ENCODE measurements around the gene TECR.

Gene TECR

GRCh38 chr19:14555918-14556661, 26.7 kb downstream of the TECR start:
- Histone ChIP-seq H3K4me3 (ENCODE audit: low read depth in 1 of 2, low read length in 1 of 2) (peak overlapping the region in 1 of 2 experiments; percentile 49), H3K27me3 (no peaks in the 10 kb centered on the region), H3K27ac (no peak overlapping the region), H3K9me3 (no peaks in the 10 kb centered on the region), H3K36me3 (no peaks in the 10 kb centered on the region), H3K4me1 (ENCODE audit: control insufficient read depth in 1 of 2, insufficient read depth in 1 of 2, low read depth in 1 of 2, low read length in 1 of 2) (peaks cover 22 to 24% of the 10 kb centered on the region in 2 experiments)
- TF ChIP-seq CTCF (IDR thresholded peaks at IDR 0.05), result no peak

GRCh38 chr19:14556662-14557188, 27.3 kb downstream of the TECR start:
- Histone ChIP-seq H3K36me3 (no peaks in the 10 kb centered on the region), H3K4me1 (ENCODE audit: control insufficient read depth in 1 of 2, insufficient read depth in 1 of 2, low read depth in 1 of 2, low read length in 1 of 2) (peaks cover 15 to 18% of the 10 kb centered on the region in 2 experiments), H3K27me3 (no peaks in the 10 kb centered on the region), H3K9me3 (no peaks in the 10 kb centered on the region), H3K27ac (no peak overlapping the region), H3K4me3 (ENCODE audit: low read depth in 1 of 2, low read length in 1 of 2) (peak overlapping the region in 1 of 2 experiments; percentile 49)
- TF ChIP-seq CTCF (IDR thresholded peaks at IDR 0.05), result peak; percentile 94

DNA sequence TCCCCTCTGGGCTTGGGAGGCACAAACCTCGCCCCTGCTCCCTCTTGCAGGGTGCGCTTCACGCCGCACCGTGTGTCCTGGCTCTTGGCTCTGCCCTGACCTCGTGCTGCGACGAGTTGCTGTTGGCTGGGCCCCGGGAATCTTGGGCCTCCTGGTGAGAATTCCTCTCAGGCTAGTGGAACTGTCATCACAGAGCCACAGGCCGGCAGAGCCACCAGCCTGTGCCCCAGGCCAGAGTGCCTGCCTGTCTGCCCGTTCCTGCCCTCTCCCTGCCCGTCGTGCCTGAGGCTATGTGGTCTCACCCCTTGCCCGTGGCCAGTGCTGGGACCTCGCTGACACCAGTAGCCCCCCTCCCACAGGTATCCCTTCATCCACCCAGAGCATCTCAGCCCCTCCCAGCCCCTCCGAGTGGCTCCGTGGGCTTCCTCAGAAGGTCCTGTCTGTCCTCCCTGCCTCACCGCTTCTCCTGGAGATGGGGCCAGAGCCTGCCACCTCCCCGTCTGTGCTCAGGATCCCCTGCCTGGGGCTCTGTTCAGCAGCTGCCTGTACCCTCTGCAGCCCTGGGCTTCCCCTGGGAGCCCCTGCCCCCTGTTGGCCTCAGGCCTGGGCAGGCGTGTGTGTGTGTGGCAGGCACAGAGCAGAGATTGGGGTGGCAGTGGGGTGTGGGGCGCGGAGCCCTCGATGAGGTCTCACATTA, 29.1 kb downstream of the TECR start:
- peaks cover 2% of the 10 kb centered on the region for H3K36me3 ChIP-seq
- H3K27me3 ChIP-seq, result no peaks in the 10 kb centered on the region
- no peak overlapping the region for H3K27ac ChIP-seq
- no peaks in the 10 kb centered on the region for H3K9me3 ChIP-seq
- H3K4me3 ChIP-seq (ENCODE audit: low read depth in 1 of 2, low read length in 1 of 2), result no peak overlapping the region
- H3K4me1 ChIP-seq (ENCODE audit: control insufficient read depth in 1 of 2, insufficient read depth in 1 of 2, low read depth in 1 of 2, low read length in 1 of 2), result peaks cover 7 to 9% of the 10 kb centered on the region in 2 experiments
- TF ChIP-seq CTCF (IDR thresholded peaks at IDR 0.05), result no peak

DNA sequence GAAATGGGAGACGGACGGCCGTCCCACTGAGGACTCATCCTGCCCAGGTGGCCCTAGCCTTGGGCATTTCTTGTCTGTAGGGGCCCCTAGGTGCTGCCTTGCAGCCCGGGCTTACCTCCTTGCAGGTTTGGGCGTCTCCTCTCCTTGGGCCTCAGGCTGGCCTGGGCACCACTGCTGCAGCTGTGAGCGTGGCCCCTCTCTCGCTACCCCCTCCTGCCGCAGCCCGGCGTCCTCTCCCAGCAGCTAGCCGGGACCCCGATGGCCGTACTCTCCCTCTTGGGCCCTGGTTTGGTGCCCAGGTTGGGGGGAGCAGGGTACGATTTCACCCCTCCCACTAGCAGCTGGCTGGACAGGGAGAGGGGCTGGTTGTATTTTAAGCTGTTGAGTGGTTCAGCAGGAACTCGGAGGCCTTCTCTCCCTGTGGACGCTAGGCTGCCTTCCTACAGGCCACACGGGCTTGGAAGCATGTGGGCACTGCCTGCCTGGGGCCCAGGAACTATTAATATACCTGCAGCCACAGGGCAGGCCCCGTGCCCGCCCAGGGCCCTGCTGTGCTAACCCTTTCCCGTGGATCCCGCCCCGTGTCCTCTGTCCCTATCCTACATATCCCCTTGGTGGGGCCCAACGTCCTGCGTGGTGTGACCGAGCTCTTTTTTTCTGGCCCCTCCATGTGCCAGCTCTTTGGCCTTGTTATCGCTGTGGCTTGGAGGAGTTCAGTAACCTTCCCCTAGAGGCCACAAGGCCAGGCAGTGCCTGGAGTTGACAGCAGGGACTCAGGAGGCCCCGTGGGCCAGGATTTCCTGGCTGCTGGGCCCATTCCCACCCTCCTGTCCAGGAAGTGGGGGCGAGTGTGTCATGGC, 30.8 kb downstream of the TECR start:
- peaks cover 7 to 9% of the 10 kb centered on the region in 2 experiments for H3K4me1 ChIP-seq (ENCODE audit: control insufficient read depth in 1 of 2, insufficient read depth in 1 of 2, low read depth in 1 of 2, low read length in 1 of 2)
- no peak overlapping the region for H3K4me3 ChIP-seq (ENCODE audit: low read depth in 1 of 2, low read length in 1 of 2)
- H3K9me3 ChIP-seq, result no peaks in the 10 kb centered on the region
- H3K36me3 ChIP-seq, result peaks cover 15% of the 10 kb centered on the region
- no peak overlapping the region for H3K27ac ChIP-seq
- H3K27me3 ChIP-seq, result no peaks in the 10 kb centered on the region
- no peak for TF ChIP-seq CTCF (IDR thresholded peaks at IDR 0.05)

DNA sequence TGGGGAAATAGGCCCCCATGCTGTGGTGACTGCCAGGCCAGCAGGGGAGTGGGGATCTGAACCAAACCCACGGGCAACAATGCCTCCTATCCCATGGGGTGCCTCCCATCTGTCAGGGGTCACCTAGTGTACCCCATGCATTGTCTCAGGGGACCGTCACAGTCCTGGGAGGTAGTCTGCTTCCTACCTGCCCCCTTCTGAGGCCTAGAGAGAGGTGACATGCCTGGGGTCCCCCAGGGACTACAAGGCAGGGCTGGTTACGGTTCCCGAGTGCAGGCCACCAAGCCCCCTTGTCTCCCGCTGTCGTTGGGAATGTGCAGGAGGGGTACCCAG, 31.3 kb downstream of the TECR start:
- H3K9me3 ChIP-seq, result no peaks in the 10 kb centered on the region
- H3K36me3 ChIP-seq, result peaks cover 21% of the 10 kb centered on the region
- peaks cover 7 to 9% of the 10 kb centered on the region in 2 experiments for H3K4me1 ChIP-seq (ENCODE audit: control insufficient read depth in 1 of 2, insufficient read depth in 1 of 2, low read depth in 1 of 2, low read length in 1 of 2)
- H3K4me3 ChIP-seq (ENCODE audit: low read depth in 1 of 2, low read length in 1 of 2), result no peak overlapping the region
- H3K27ac ChIP-seq, result no peak overlapping the region
- no peaks in the 10 kb centered on the region for H3K27me3 ChIP-seq
- TF ChIP-seq CTCF (IDR thresholded peaks at IDR 0.05), result no peak

Data from neutrophil (primary cell).